ENCODE data around the gene ULK4.

DNA sequence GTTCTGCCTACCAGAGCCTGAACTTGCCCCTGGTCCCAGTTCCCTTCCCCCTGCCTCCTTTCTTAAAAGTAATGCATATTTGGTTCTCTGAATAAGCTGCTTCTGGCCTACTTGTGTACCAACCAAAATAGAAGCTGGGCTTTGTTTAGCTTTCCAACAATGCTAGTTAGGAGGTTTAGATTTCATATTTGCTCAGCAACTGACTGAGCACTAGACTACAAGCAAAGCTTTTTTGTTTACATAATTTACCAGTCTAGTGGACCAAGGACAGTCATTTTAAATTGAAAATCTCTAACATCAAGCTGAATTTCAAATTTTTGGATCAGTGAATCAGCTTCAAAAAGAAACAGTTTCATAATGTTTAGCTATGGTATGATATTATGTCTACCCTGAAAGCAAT, 331.2 kb downstream of the ULK4 start:
- TF ChIP-seq, protein P1, sequence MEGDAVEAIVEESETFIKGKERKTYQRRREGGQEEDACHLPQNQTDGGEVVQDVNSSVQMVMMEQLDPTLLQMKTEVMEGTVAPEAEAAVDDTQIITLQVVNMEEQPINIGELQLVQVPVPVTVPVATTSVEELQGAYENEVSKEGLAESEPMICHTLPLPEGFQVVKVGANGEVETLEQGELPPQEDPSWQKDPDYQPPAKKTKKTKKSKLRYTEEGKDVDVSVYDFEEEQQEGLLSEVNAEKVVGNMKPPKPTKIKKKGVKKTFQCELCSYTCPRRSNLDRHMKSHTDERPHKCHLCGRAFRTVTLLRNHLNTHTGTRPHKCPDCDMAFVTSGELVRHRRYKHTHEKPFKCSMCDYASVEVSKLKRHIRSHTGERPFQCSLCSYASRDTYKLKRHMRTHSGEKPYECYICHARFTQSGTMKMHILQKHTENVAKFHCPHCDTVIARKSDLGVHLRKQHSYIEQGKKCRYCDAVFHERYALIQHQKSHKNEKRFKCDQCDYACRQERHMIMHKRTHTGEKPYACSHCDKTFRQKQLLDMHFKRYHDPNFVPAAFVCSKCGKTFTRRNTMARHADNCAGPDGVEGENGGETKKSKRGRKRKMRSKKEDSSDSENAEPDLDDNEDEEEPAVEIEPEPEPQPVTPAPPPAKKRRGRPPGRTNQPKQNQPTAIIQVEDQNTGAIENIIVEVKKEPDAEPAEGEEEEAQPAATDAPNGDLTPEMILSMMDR (IDR thresholded peaks at IDR 0.05): no peak
- TF ChIP-seq POLR2A (IDR thresholded peaks at IDR 0.05): no peak
